BLaER1 treated with 17β-estradiol and CSF1 and Interleukin-3, amounts not matched to agents 10 nM and 100 nM (cell line): Measurements from ENCODE around the gene KRTAP29-1.
A peak's percentile ranks its signal among the peaks of the same experiment; 100 is the strongest.

Source experiments
- H3K27ac ChIP-seq, 11 experiments: shearing (Covaris generic); formaldehyde crosslinking; 2 replicates each; pipeline ENCODE4 v1.8.1; 2022
- H3K27me3 ChIP-seq, 11 experiments: shearing (Covaris generic); formaldehyde crosslinking; 2 replicates each; pipeline ENCODE4 v1.8.1; 2022
- H3K36me3 ChIP-seq, 11 experiments: shearing (Covaris generic); formaldehyde crosslinking; 2 replicates each; pipeline ENCODE4 v1.8.1; 2022
- H3K4me1 ChIP-seq, 10 experiments: shearing (Covaris generic); formaldehyde crosslinking; 2 replicates each; pipeline ENCODE4 v1.8.1; 2022
- H3K4me2 ChIP-seq, 11 experiments: shearing (Covaris generic); formaldehyde crosslinking; 2 replicates each; pipeline ENCODE4 v1.8.1; 2022
- H3K4me3 ChIP-seq, 10 experiments: shearing (Covaris generic); formaldehyde crosslinking; 2 replicates each; pipeline ENCODE4 v1.8.1; 2022
- H3K9ac ChIP-seq, 11 experiments: shearing (Covaris generic); formaldehyde crosslinking; 2 replicates each; pipeline ENCODE4 v1.8.1; 2022
- H3K9me3 ChIP-seq, 11 experiments: shearing (Covaris generic); formaldehyde crosslinking; replicated peaks in 1 of 11; 2 replicates each; pipeline ENCODE4 v1.8.1; 2022
- H4K20me1 ChIP-seq, 11 experiments: shearing (Covaris generic); formaldehyde crosslinking; 2 replicates each; pipeline ENCODE4 v1.8.1; 2022
- Cebpa-rat ChIP-seq, 11 experiments: shearing (Covaris generic); IDR thresholded peaks; 2 replicates each; pipeline ENCODE4 v1.8.1; 2022

KRTAP29-1 gene

DNA sequence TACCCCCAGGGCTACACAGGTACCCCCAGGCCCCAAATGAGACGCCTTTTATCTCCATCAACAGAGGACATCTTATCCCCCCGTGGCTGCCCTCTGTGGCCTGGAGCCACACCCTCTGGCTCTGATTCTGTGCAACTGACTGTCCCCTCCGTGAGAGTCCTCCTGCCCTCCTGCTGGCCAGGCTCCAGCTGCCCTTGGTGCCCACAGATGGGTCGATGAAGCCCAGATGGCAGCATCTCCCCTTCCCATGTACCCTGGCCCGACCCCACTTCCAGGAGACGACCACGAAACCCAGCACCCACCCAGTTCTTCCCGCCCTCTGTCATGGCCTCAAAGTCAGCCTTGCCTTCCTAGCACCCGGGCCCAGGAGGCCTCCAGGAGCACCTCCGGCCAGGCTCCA, 22.5 kb upstream of the KRTAP29-1 start:
- H3K4me1 ChIP-seq, result peaks cover 9 to 19% (median 14%) of the 10 kb centered on the region in 10 experiments; a peak in 18 of 20 replicates

GRCh38 chr17:41324180-41325075, 21.8 kb upstream of the KRTAP29-1 start:
- Histone ChIP-seq H4K20me1 (no peaks in the 10 kb centered on the region), H3K4me3 (no peak overlapping the region)
- no peak for TF ChIP-seq Cebpa-rat (IDR thresholded peaks at IDR 0.05)

More for the DNA sequence above, 22.5 kb upstream of the KRTAP29-1 start:
- Histone ChIP-seq H3K27me3 (no peaks in the 10 kb centered on the region), H4K20me1 (no peaks in the 10 kb centered on the region), H3K27ac (no peak overlapping the region), H3K36me3 (no peaks in the 10 kb centered on the region; a peak in 1 of 22 replicates), H3K4me2 (no peak overlapping the region), H3K9ac (no peak overlapping the region), H3K9me3 (peaks cover 6 to 8% (median 8%) of the 10 kb centered on the region in 11 experiments), H3K4me3 (no peak overlapping the region)
- no peak for TF ChIP-seq Cebpa-rat (IDR thresholded peaks at IDR 0.05)

DNA sequence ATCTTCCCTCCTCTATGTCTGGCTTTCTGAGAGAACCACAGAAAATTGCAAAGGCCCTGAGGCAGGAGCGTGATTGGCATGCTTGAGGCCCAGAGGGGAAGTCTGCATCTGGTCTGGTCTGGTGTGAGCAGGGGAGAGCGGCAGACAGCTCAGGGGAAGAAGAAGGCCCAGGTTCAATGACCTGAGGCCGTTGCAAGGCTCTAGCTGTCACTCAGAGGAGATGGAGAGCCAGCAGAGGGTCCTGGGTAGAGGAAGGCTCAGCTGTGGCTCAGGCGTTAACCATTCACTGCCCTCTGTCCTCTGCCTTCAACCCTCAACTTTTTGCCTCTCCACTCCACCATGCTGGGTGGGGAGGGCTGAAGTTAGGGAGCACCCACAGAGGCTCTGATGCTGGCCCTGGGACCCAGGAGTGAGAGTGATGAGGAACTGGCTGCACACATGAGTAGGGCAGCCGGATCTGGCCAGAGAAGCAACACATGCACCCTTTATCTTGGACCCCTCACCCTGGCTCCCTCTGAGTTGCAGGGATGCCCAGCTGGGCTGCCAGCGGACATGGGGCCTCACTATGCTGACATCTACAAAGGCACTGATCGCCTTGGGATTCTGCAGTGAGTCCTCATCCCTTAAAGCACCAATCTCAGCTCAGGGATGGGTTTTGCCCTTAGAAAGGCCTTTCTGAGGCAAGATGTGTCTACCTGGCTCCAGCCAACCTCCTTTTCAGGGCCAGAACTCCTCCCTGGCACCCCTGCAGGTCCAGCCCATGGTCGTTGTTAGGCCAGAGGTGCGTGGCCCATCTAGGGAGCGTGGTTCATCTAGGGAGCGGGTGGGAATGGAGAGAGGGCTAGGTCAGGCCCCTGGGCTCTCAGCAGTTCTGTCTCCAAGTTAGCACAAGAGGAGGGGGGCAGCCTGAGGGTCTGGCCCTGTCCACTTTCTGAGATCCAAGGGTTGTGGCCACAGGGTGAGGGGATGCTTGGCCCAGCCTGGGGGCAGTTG, 20.5 kb upstream of the KRTAP29-1 start:
- Histone ChIP-seq H3K9me3 (peaks cover 14 to 22% (median 18%) of the 10 kb centered on the region in 11 experiments), H3K9ac (peak overlapping the region in 1 of 11 experiments; percentile 13; a peak in 2 of 22 replicates), H3K27ac (0 out of 22 replicates have a peak overlapping the region, but pooled peaks of 1 of the 11 experiments have one; percentile 8), H3K4me1 (peaks cover 9 to 19% (median 14%) of the 10 kb centered on the region in 10 experiments; a peak in 18 of 20 replicates), H3K36me3 (no peaks in the 10 kb centered on the region; a peak in 1 of 22 replicates), H3K4me3 (no peak overlapping the region), H4K20me1 (no peaks in the 10 kb centered on the region), H3K4me2 (no peak overlapping the region), H3K27me3 (no peaks in the 10 kb centered on the region)
- TF ChIP-seq Cebpa-rat (IDR thresholded peaks at IDR 0.05), result no peak

More at GRCh38 chr17:41324180-41325075, 21.8 kb upstream of the KRTAP29-1 start:
- H3K36me3 ChIP-seq, result no peaks in the 10 kb centered on the region; a peak in 1 of 22 replicates
- no peak overlapping the region for H3K4me2 ChIP-seq
- peaks cover 13 to 15% (median 14%) of the 10 kb centered on the region in 11 experiments for H3K9me3 ChIP-seq
- H3K9ac ChIP-seq, result no peak overlapping the region
- H3K27ac ChIP-seq, result no peak overlapping the region
- H3K27me3 ChIP-seq, result no peaks in the 10 kb centered on the region
- H3K4me1 ChIP-seq, result peaks cover 9 to 19% (median 14%) of the 10 kb centered on the region in 10 experiments; a peak in 18 of 20 replicates

DNA sequence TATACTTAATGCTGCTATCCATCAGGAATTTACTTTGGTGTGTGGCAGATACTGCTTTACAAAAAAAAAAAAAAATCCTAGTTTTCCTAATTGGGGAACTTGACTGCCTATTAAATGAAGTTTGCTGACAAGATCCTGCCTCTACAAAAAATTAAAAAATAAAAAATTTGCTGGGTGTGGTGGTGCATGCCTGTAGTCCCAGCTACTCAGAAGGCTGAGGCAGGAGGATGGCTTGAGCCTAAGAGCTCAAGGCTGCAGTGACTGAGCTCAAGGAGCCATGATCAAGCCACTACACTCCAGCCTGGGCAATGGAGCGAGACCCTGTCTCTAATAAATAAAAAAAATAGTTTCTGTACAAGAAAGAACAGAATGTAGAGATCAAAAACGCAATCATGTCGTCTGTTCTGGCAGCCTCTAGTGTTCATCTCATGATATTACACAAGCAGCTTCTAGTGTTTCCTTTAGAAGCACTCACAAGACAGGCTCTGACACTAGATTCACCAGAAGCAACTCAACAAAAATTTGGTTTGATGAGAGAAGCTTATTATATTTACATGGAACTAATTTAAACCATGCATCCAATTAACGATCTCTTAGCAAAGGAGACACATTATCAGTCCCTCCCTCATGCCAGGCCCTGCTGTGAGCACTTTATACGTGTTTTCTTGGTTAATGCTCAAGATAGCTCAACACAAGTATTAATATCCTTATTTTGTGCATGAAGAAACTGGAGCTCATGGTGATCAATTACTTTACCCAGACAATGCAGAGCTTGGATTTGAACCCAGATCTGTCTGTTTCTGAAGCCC, 19.6 kb upstream of the KRTAP29-1 start:
- no peaks in the 10 kb centered on the region for H3K27me3 ChIP-seq
- H3K9ac ChIP-seq, result no peak overlapping the region
- no peak overlapping the region for H3K4me3 ChIP-seq
- no peaks in the 10 kb centered on the region for H4K20me1 ChIP-seq
- H3K27ac ChIP-seq, result no peak overlapping the region
- H3K36me3 ChIP-seq, result no peaks in the 10 kb centered on the region; a peak in 1 of 22 replicates
- H3K4me1 ChIP-seq, result peaks cover 7 to 17% (median 12%) of the 10 kb centered on the region in 10 experiments; a peak in 18 of 20 replicates
- TF ChIP-seq Cebpa-rat (IDR thresholded peaks at IDR 0.05), result no peak
- H3K4me2 ChIP-seq, result no peak overlapping the region
- H3K9me3 ChIP-seq, result peaks cover 14 to 23% (median 18%) of the 10 kb centered on the region in 11 experiments

GRCh38 chr17:41318231-41318630, 15.6 kb upstream of the KRTAP29-1 start:
- Histone ChIP-seq H3K4me2 (no peak overlapping the region), H3K4me1 (no peaks in the 10 kb centered on the region), H4K20me1 (no peaks in the 10 kb centered on the region), H3K4me3 (no peak overlapping the region), H3K9me3 (peaks cover 14 to 23% (median 18%) of the 10 kb centered on the region in 11 experiments), H3K36me3 (no peaks in the 10 kb centered on the region; a peak in 1 of 22 replicates), H3K27me3 (no peaks in the 10 kb centered on the region), H3K9ac (no peak overlapping the region), H3K27ac (no peak overlapping the region)
- TF ChIP-seq Cebpa-rat (IDR thresholded peaks at IDR 0.05), result no peak

DNA sequence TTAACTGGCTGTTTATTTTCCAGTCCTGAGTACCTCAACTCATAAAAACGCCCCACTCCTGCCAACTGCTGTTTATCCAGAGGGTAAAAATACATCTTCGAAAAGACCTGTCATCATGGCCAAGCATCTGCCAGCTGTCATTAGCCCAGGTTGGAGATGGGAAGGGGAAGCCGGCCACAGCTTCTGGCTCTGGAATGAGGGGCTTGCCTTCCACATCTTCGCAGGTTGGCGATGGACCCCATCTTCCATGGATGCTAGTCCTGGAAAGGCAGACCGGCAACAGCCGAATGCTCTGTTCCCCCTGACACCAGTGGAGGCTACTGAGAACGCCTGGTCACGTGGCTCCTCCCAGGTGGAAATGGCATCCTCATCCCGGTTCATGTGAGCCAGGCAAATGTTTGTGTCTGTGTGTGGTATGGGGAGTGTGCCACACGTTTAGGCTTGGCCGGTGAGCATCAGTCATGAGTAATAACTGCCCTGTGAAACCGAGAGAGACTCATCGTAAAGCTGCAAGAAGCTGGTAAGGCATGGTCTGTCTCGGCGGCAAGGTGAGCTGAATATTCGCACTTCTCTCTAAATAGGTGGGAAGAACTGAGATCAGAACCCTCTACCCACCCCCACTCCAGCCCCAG, 13.3 kb upstream of the KRTAP29-1 start:
- Histone ChIP-seq H3K36me3 (no peaks in the 10 kb centered on the region; a peak in 1 of 22 replicates), H3K4me3 (no peak overlapping the region), H3K9ac (no peak overlapping the region), H4K20me1 (no peaks in the 10 kb centered on the region), H3K27ac (no peak overlapping the region), H3K4me1 (no peaks in the 10 kb centered on the region), H3K4me2 (no peak overlapping the region), H3K9me3 (peaks cover 14 to 23% (median 18%) of the 10 kb centered on the region in 11 experiments), H3K27me3 (no peaks in the 10 kb centered on the region)
- TF ChIP-seq Cebpa-rat (IDR thresholded peaks at IDR 0.05), result no peak

- Histone ChIP-seq H3K27ac (no peak within 1 kb of the TSS), H3K4me1 (no peaks in the 10 kb centered on the region), H3K36me3 (no peaks in the 10 kb centered on the region; a peak in 1 of 22 replicates), H4K20me1 (no peaks in the 10 kb centered on the region), H3K4me2 (no peak within 1 kb of the TSS), H3K9me3 (peaks cover 8 to 17% (median 13%) of the 10 kb centered on the region in 11 experiments), H3K4me3 (no peak within 1 kb of the TSS), H3K27me3 (no peaks in the 10 kb centered on the region), H3K9ac (no peak within 1 kb of the TSS)
- TF ChIP-seq Cebpa-rat (IDR thresholded peaks at IDR 0.05), result no peak
These were observed 12.6 kb upstream of the KRTAP29-1 start, which contains the start of gene KRTAP17-1 for GRCh38 chr17:41315204-41315794. KRTAP17-1 (minus strand) TSS chr17:41315710; CDS start chr17:41315650, 60 bp downstream.
